GM23338 (cell line): ENCODE data around the gene FGF1. TPM values are rescaled to one million over a fixed set of nuclear protein-coding genes. Genes with fewer than 3 reads are reported as not detected.

Experiments used
- ATAC-seq: fragments of 200-7000 bp; cut with Tn5 transposase; 3 replicates; pipeline ENCODE4 v1.9.1; 2020
- DNase-seq: peaks from one replicate; pipeline ENCODE4 v3.0.0-alpha.2; 2015; ENCODE audit warnings: low spot score
- H2AFZ ChIP-seq: fragments of 200-600 bp; sonication (generic); 2 replicates; pipeline ENCODE4 v1.8.0; 2016; ENCODE audit warnings: antibody characterized with exemption, mild to moderate bottlenecking, moderate library complexity
- H3F3A ChIP-seq: fragments of 200-600 bp; sonication (generic); replicated peaks from 2 replicates; pipeline ENCODE4 v1.8.0; 2017; ENCODE audit warnings: antibody characterized with exemption, mixed run types, low read depth
- H3K27ac ChIP-seq: fragments of 200-600 bp; sonication (generic); 2 replicates; pipeline ENCODE4 v1.6.1; 2016; ENCODE audit warnings: low read depth
- H3K27me3 ChIP-seq: fragments of 200-600 bp; sonication (generic); 2 replicates; pipeline ENCODE4 v1.8.0; 2016; ENCODE audit warnings: mild to moderate bottlenecking, mixed run types, moderate library complexity; ENCODE audit not compliant: insufficient read depth
- H3K36me3 ChIP-seq: fragments of 200-600 bp; sonication (generic); 2 replicates; pipeline ENCODE4 v1.8.0; 2016; ENCODE audit warnings: mild to moderate bottlenecking; ENCODE audit not compliant: insufficient read depth
- H3K4me1 ChIP-seq: fragments of 200-600 bp; sonication (generic); 2 replicates; pipeline ENCODE4 v1.8.0; 2016; ENCODE audit warnings: mild to moderate bottlenecking, moderate library complexity; ENCODE audit not compliant: insufficient read depth
- H3K4me2 ChIP-seq: fragments of 200-600 bp; sonication (generic); 2 replicates; pipeline ENCODE4 v1.7.1; 2017; ENCODE audit warnings: mixed run types
- H3K4me3 ChIP-seq: fragments of 200-600 bp; sonication (generic); 2 replicates; pipeline ENCODE4 v1.6.1; 2016; ENCODE audit warnings: mixed run types
- H3K79me2 ChIP-seq: fragments of 200-600 bp; sonication (generic); replicated peaks from 2 replicates; pipeline ENCODE4 v1.8.0; 2017; ENCODE audit warnings: mild to moderate bottlenecking; ENCODE audit not compliant: insufficient read depth
- H3K9me2 ChIP-seq: fragments of 200-600 bp; sonication (generic); 2 replicates; pipeline ENCODE4 v1.8.0; 2017; ENCODE audit not compliant: insufficient read depth
- H4K20me1 ChIP-seq: fragments of 200-600 bp; sonication (generic); replicated peaks from 2 replicates; pipeline ENCODE4 v1.8.0; 2017; ENCODE audit warnings: mild to moderate bottlenecking; ENCODE audit not compliant: insufficient read depth
- H3K27ac Mint-ChIP-seq: 2 replicates; pipeline ENCODE4 v1.8.0; 2020; ENCODE audit warnings: inconsistent platforms, mild to moderate bottlenecking, moderate library complexity, mixed read lengths
- H3K27me3 Mint-ChIP-seq: 3 replicates; pipeline ENCODE4 v1.8.0; 2022; ENCODE audit warnings: low read depth, mild to moderate bottlenecking, moderate library complexity, mixed read lengths, inconsistent platforms; ENCODE audit not compliant: insufficient read depth, poor library complexity
- H3K36me3 Mint-ChIP-seq: 3 replicates; pipeline ENCODE4 v1.8.0; 2021; ENCODE audit warnings: low read depth, mild to moderate bottlenecking, inconsistent platforms, moderate library complexity, mixed read lengths
- H3K4me1 Mint-ChIP-seq: 3 replicates; pipeline ENCODE4 v1.8.0; 2020; ENCODE audit warnings: mild to moderate bottlenecking, inconsistent platforms, mixed read lengths
- H3K4me3 Mint-ChIP-seq: 3 replicates; pipeline ENCODE4 v1.8.0; 2021; ENCODE audit warnings: moderate library complexity, mild to moderate bottlenecking, inconsistent platforms, mixed read lengths
- H3K9me3 Mint-ChIP-seq: 3 replicates; pipeline ENCODE4 v1.8.0; 2020; ENCODE audit warnings: moderate library complexity, mild to moderate bottlenecking, inconsistent platforms, mixed read lengths
- CREB1 ChIP-seq: fragments of 250-450 bp; sonication (Bioruptor Pico); IDR thresholded peaks from 2 replicates; pipeline ENCODE4 v1.5.0; 2020; ENCODE audit warnings: low read depth, mild to moderate bottlenecking, moderate library complexity
- EZH2phosphoT487 ChIP-seq: fragments of 200-600 bp; sonication (generic); IDR thresholded peaks from one replicate; pipeline ENCODE4 v1.8.1; 2018; ENCODE audit warnings: antibody characterized with exemption; ENCODE audit not compliant: unreplicated experiment
- JUNB ChIP-seq: IDR thresholded peaks from one replicate; pipeline ENCODE4 v1.6.1; 2016; ENCODE audit warnings: antibody characterized with exemption; ENCODE audit not compliant: unreplicated experiment
- NANOG ChIP-seq: IDR thresholded peaks from 2 replicates; pipeline ENCODE4 v1.6.1; 2016; ENCODE audit warnings: antibody characterized with exemption, borderline replicate concordance
- POLR2AphosphoS5 ChIP-seq: IDR thresholded peaks from 2 replicates; pipeline ENCODE4 v1.6.1; 2016; ENCODE audit warnings: antibody characterized with exemption, low read depth
- STAT1 ChIP-seq: IDR thresholded peaks from one replicate; pipeline ENCODE4 v1.6.1; 2016; ENCODE audit warnings: antibody characterized with exemption; ENCODE audit not compliant: unreplicated experiment
- ZNF114 ChIP-seq: fragments of 250-450 bp; sonication (Bioruptor Pico); IDR thresholded peaks from 2 replicates; pipeline ENCODE4 v1.5.0; 2020; ENCODE audit warnings: mild to moderate bottlenecking, moderate library complexity
- polyA plus RNA-seq: library from polyadenylated mRNA; unstranded; fragments of >200 nt; fragmentation: Nextera tagmentation; extraction: Ambion mirVana; gene quantifications from 2 replicates; pipeline ENCODE4 v1.2.1, GENCODE V29; 2016
- total RNA-seq: library from RNA; depleted of rRNA; stranded (reverse); fragments of >200 nt; shearing (Covaris generic); gene quantifications from 2 replicates; pipeline ENCODE4 v1.2.3, GENCODE V29; 2014
- TF ChIP-seq, protein P1 (sequence below), 2 experiments: fragments of 200-600 bp in 1 of 2; sonication (generic) in 1 of 2; conservative IDR thresholded peaks; 2 replicates each; pipeline versions ENCODE4 v1.5.1 to v1.6.1; 2016 to 2017; ENCODE audit warnings: antibody characterized with exemption in 2 of 2, low read depth in 2 of 2, mild to moderate bottlenecking in 2 of 2, moderate library complexity in 1 of 2
- TF ChIP-seq, protein P2 (sequence below): fragments of 250-450 bp; sonication (Bioruptor Pico); IDR thresholded peaks from 2 replicates; pipeline ENCODE4 v1.5.0; 2020; ENCODE audit warnings: mild to moderate bottlenecking, moderate library complexity

The FGF1 gene
- total and polyA plus RNA-seq, 2 experiments from 2014 or later = 0.21 to 0.34 TPM

DNA sequence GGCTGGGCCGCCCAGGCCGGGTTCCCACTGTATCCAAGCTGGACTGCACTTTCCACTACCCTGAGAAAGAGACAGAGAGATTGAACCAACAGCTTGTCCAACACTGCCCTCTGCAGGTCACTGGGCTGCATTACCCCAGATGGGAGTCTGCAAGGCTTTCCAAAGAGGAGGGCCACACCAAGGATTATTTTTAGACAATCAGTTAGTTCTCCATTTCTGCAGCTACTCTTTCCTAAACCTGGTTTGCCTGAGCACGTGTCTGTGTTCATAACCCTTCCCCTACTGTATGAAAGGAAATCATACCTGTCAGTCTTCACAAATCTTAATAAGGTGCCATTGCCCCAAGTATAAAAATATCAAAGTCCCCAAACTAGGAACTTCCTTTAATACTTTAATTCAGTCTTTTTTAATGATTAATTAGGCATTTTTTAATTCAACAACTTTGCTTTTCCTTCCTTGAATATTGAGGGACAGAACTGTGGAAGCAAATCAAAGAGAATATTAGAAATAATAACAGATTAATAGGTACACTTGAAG, 13.4 kb upstream of the FGF1 start:
- Histone ChIP-seq H3K9me2 (no peaks in the 10 kb centered on the region), H3K27me3 (no peaks in the 10 kb centered on the region), H3F3A (no peaks in the 10 kb centered on the region), H2AFZ (peak overlapping the region; percentile 11; the same call in 1 of the 2 replicates), H3K27ac (no peak overlapping the region), H4K20me1 (no peaks in the 10 kb centered on the region), H3K79me2 (peaks cover 10% of the 10 kb centered on the region), H3K4me3 (no peak overlapping the region), H3K4me1 (peaks cover 17% of the 10 kb centered on the region), H3K36me3 (no peaks in the 10 kb centered on the region), H3K4me2 (no peak overlapping the region)
- ATAC-seq = peak; percentile 88
- TF ChIP-seq, protein P1, sequence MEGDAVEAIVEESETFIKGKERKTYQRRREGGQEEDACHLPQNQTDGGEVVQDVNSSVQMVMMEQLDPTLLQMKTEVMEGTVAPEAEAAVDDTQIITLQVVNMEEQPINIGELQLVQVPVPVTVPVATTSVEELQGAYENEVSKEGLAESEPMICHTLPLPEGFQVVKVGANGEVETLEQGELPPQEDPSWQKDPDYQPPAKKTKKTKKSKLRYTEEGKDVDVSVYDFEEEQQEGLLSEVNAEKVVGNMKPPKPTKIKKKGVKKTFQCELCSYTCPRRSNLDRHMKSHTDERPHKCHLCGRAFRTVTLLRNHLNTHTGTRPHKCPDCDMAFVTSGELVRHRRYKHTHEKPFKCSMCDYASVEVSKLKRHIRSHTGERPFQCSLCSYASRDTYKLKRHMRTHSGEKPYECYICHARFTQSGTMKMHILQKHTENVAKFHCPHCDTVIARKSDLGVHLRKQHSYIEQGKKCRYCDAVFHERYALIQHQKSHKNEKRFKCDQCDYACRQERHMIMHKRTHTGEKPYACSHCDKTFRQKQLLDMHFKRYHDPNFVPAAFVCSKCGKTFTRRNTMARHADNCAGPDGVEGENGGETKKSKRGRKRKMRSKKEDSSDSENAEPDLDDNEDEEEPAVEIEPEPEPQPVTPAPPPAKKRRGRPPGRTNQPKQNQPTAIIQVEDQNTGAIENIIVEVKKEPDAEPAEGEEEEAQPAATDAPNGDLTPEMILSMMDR (conservative IDR thresholded peaks at IDR 0.05; ENCODE audit: low read depth in 2 of 2) = peak; percentile 98 to 99
- TF ChIP-seq STAT1 = no peak
- no peak for TF ChIP-seq CREB1
- no peak for TF ChIP-seq EZH2phosphoT487
- TF ChIP-seq POLR2AphosphoS5 = no peak
- TF ChIP-seq JUNB = no peak
- TF ChIP-seq NANOG = no peak
- H3K4me3 Mint-ChIP-seq = no peak overlapping the region
- H3K27ac Mint-ChIP-seq = peak overlapping the region; percentile 82
- DNase-seq = peak; percentile 88
- peaks cover 7% of the 10 kb centered on the region for H3K27me3 Mint-ChIP-seq
- peaks cover 50% of the 10 kb centered on the region for H3K4me1 Mint-ChIP-seq
- no peaks in the 10 kb centered on the region; the same call in 2 of the 3 replicates for H3K36me3 Mint-ChIP-seq
- no peaks in the 10 kb centered on the region; the same call in 2 of the 3 replicates for H3K9me3 Mint-ChIP-seq

DNA sequence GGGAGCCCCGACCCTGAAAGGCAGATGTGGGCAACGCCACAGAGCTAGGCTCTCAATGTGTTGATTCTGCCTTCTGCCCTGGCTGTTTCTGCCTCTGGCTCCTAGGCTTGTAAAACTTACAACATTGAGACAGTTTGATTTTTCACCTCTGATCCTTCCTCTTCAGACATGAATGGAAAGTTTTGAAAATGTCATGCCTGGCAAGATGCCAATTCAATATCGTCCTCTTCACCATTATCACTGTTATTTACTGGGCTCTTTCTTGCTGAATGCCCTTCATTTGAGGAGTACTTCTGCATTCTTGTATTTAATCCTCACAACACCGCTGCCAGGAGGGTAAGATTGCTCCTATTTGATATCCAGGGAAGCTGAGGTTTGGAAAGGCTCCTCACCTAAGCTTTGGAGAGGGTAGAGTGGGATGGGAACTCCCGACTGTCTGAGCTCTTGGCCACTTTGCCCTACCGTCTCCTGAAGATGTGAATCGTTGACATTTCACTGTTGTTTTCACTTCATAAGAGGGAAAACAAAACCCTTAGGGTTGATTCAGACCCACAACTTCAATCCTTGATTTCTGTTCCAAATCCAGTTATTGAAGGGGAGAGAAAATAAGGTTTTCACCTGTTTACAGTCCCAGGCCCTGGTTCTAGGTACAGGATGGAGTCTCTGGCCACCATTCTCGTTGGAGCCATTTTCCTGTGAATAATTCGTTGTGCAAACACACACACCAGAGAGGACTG, 12.7 kb upstream of the FGF1 start:
- 0 out of 2 replicates have a peak, but pooled peaks cover 2% of the 10 kb centered on the region for H3K9me2 ChIP-seq
- no peaks in the 10 kb centered on the region for H3F3A ChIP-seq
- H3K4me3 ChIP-seq = no peak overlapping the region
- H3K4me1 Mint-ChIP-seq = peaks cover 46% of the 10 kb centered on the region
- peaks cover 4% of the 10 kb centered on the region for H3K79me2 ChIP-seq
- no peaks in the 10 kb centered on the region for H3K9me3 Mint-ChIP-seq
- no peaks in the 10 kb centered on the region for H3K36me3 Mint-ChIP-seq
- H3K4me1 ChIP-seq = peaks cover 17% of the 10 kb centered on the region
- H3K36me3 ChIP-seq = no peaks in the 10 kb centered on the region
- no peak for TF ChIP-seq JUNB
- no peak for TF ChIP-seq ZNF114 (CRISPR knock-in tag)
- no peak for TF ChIP-seq CREB1
- no peak for TF ChIP-seq EZH2phosphoT487
- TF ChIP-seq, protein P2, sequence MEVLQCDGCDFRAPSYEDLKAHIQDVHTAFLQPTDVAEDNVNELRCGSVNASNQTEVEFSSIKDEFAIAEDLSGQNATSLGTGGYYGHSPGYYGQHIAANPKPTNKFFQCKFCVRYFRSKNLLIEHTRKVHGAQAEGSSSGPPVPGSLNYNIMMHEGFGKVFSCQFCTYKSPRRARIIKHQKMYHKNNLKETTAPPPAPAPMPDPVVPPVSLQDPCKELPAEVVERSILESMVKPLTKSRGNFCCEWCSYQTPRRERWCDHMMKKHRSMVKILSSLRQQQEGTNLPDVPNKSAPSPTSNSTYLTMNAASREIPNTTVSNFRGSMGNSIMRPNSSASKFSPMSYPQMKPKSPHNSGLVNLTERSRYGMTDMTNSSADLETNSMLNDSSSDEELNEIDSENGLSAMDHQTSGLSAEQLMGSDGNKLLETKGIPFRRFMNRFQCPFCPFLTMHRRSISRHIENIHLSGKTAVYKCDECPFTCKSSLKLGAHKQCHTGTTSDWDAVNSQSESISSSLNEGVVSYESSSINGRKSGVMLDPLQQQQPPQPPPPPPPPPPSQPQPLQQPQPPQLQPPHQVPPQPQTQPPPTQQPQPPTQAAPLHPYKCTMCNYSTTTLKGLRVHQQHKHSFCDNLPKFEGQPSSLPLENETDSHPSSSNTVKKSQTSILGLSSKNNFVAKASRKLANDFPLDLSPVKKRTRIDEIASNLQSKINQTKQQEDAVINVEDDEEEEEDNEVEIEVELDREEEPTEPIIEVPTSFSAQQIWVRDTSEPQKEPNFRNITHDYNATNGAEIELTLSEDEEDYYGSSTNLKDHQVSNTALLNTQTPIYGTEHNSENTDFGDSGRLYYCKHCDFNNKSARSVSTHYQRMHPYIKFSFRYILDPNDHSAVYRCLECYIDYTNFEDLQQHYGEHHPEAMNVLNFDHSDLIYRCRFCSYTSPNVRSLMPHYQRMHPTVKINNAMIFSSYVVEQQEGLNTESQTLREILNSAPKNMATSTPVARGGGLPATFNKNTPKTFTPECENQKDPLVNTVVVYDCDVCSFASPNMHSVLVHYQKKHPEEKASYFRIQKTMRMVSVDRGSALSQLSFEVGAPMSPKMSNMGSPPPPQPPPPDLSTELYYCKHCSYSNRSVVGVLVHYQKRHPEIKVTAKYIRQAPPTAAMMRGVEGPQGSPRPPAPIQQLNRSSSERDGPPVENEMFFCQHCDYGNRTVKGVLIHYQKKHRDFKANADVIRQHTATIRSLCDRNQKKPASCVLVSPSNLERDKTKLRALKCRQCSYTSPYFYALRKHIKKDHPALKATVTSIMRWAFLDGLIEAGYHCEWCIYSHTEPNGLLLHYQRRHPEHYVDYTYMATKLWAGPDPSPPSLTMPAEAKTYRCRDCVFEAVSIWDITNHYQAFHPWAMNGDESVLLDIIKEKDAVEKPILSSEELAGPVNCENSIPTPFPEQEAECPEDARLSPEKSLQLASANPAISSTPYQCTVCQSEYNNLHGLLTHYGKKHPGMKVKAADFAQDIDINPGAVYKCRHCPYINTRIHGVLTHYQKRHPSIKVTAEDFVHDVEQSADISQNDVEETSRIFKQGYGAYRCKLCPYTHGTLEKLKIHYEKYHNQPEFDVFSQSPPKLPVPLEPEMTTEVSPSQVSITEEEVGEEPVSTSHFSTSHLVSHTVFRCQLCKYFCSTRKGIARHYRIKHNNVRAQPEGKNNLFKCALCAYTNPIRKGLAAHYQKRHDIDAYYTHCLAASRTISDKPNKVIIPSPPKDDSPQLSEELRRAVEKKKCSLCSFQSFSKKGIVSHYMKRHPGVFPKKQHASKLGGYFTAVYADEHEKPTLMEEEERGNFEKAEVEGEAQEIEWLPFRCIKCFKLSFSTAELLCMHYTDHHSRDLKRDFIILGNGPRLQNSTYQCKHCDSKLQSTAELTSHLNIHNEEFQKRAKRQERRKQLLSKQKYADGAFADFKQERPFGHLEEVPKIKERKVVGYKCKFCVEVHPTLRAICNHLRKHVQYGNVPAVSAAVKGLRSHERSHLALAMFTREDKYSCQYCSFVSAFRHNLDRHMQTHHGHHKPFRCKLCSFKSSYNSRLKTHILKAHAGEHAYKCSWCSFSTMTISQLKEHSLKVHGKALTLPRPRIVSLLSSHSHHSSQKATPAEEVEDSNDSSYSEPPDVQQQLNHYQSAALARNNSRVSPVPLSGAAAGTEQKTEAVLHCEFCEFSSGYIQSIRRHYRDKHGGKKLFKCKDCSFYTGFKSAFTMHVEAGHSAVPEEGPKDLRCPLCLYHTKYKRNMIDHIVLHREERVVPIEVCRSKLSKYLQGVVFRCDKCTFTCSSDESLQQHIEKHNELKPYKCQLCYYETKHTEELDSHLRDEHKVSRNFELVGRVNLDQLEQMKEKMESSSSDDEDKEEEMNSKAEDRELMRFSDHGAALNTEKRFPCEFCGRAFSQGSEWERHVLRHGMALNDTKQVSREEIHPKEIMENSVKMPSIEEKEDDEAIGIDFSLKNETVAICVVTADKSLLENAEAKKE (CRISPR knock-in tag) = no peak
- TF ChIP-seq, protein P1 (conservative IDR thresholded peaks at IDR 0.05; ENCODE audit: low read depth in 2 of 2) = no peak
- TF ChIP-seq NANOG = no peak
- 0 out of 2 replicates have a peak overlapping the region, but pooled peaks have one; percentile 6 for H3K27ac ChIP-seq
- DNase-seq (no peak), ATAC-seq (no peak)
- no peaks in the 10 kb centered on the region for H4K20me1 ChIP-seq
- no peak overlapping the region for H3K4me3 Mint-ChIP-seq
- H2AFZ ChIP-seq = peak overlapping the region; percentile 11; the same call in 1 of the 2 replicates
- peaks cover 7% of the 10 kb centered on the region for H3K27me3 Mint-ChIP-seq
- H3K27me3 ChIP-seq = no peaks in the 10 kb centered on the region
- H3K27ac Mint-ChIP-seq = no peak overlapping the region
- no peak overlapping the region for H3K4me2 ChIP-seq
